ENCODE data around the gene WDPCP.
"Not testable (repeated sequence)": the region's sequence is repeated elsewhere in the genome, so short reads cannot be mapped to it uniquely, and the experiment has no call there.

WDPCP gene

GRCh38 chr2:63326473-63326872 is 261.8 kb downstream of the WDPCP start:
- no peak overlapping the region for H3K27ac ChIP-seq
- H3K9ac ChIP-seq (ENCODE audit: insufficient read length) = no peak overlapping the region
- no peaks in the 10 kb centered on the region for H3K9me3 ChIP-seq (ENCODE audit: low read depth, low read length)
- DNase-seq (ENCODE audit: low read depth, low spot score) = no peak
- H3K36me3 ChIP-seq (ENCODE audit: insufficient read depth, low read length) = no peaks in the 10 kb centered on the region
- TF ChIP-seq EZH2 (IDR thresholded peaks at IDR 0.05) (no peak), FOXP2 (optimal IDR thresholded peaks at IDR 0.05; ENCODE audit: control extremely low read depth, extremely low read length, insufficient read depth) (no peak), POLR2AphosphoS5 (IDR thresholded peaks at IDR 0.05; ENCODE audit: borderline replicate concordance, low read depth, low read length) (no peak)
- H3K4me3 ChIP-seq = no peak overlapping the region

- H3K4me3 ChIP-seq; H3K9ac ChIP-seq (ENCODE audit: insufficient read length); H3K27ac ChIP-seq; DNase-seq (ENCODE audit: low read depth, low spot score); H3K36me3 ChIP-seq (ENCODE audit: insufficient read depth, low read length); H3K9me3 ChIP-seq (ENCODE audit: low read depth, low read length): not testable (repeated sequence)
These were observed 264.6 kb downstream of the WDPCP start for GRCh38 chr2:63323662-63324061.

- not testable (repeated sequence) for H3K36me3 ChIP-seq (ENCODE audit: insufficient read depth, low read length); H3K4me3 ChIP-seq; H3K9ac ChIP-seq (ENCODE audit: insufficient read length); H3K27ac ChIP-seq; H3K9me3 ChIP-seq (ENCODE audit: low read depth, low read length); DNase-seq (ENCODE audit: low read depth, low spot score)
These were observed 266.3 kb downstream of the WDPCP start for GRCh38 chr2:63321973-63322372.

- Histone ChIP-seq H3K36me3 (ENCODE audit: insufficient read depth, low read length) (no peaks in the 10 kb centered on the region), H3K27ac (no peak overlapping the region), H3K9me3 (ENCODE audit: low read depth, low read length) (no peaks in the 10 kb centered on the region), H3K4me3 (no peak overlapping the region), H3K9ac (ENCODE audit: insufficient read length) (no peak overlapping the region)
- DNase-seq (ENCODE audit: low read depth, low spot score) = no peak
- TF ChIP-seq FOXP2 (optimal IDR thresholded peaks at IDR 0.05; ENCODE audit: control extremely low read depth, extremely low read length, insufficient read depth) (no peak), EZH2 (IDR thresholded peaks at IDR 0.05) (no peak)
These were observed 267.6 kb downstream of the WDPCP start for GRCh38 chr2:63320669-63321068.

GRCh38 chr2:63310614-63311013 is 277.7 kb downstream of the WDPCP start:
- Histone ChIP-seq H3K4me3 (no peak overlapping the region), H3K36me3 (ENCODE audit: insufficient read depth, low read length) (no peaks in the 10 kb centered on the region), H3K27ac (no peak overlapping the region), H3K9me3 (ENCODE audit: low read depth, low read length) (no peaks in the 10 kb centered on the region), H3K9ac (ENCODE audit: insufficient read length) (no peak overlapping the region)
- no peak for DNase-seq (ENCODE audit: low read depth, low spot score)
- TF ChIP-seq EZH2 (IDR thresholded peaks at IDR 0.05) (no peak), FOXP2 (optimal IDR thresholded peaks at IDR 0.05; ENCODE audit: control extremely low read depth, extremely low read length, insufficient read depth) (no peak), POLR2AphosphoS5 (IDR thresholded peaks at IDR 0.05; ENCODE audit: borderline replicate concordance, low read depth, low read length) (no peak)

GRCh38 chr2:63301481-63301880 is 286.8 kb downstream of the WDPCP start:
- no peak for DNase-seq (ENCODE audit: low read depth, low spot score)
- H3K4me3 ChIP-seq = no peak overlapping the region
- H3K27ac ChIP-seq = no peak overlapping the region
- H3K9ac ChIP-seq (ENCODE audit: insufficient read length) = no peak overlapping the region
- no peaks in the 10 kb centered on the region for H3K36me3 ChIP-seq (ENCODE audit: insufficient read depth, low read length)
- H3K9me3 ChIP-seq (ENCODE audit: low read depth, low read length) = peaks cover 8% of the 10 kb centered on the region; the same call in 1 of the 2 replicates
- TF ChIP-seq FOXP2 (optimal IDR thresholded peaks at IDR 0.05; ENCODE audit: control extremely low read depth, extremely low read length, insufficient read depth) (no peak), EZH2 (IDR thresholded peaks at IDR 0.05) (no peak), POLR2AphosphoS5 (IDR thresholded peaks at IDR 0.05; ENCODE audit: borderline replicate concordance, low read depth, low read length) (no peak)

- no peak overlapping the region for H3K27ac ChIP-seq
- no peak overlapping the region for H3K9ac ChIP-seq (ENCODE audit: insufficient read length)
- H3K9me3 ChIP-seq (ENCODE audit: low read depth, low read length) = peaks cover 8% of the 10 kb centered on the region; the same call in 1 of the 2 replicates
- no peak overlapping the region for H3K4me3 ChIP-seq
- H3K36me3 ChIP-seq (ENCODE audit: insufficient read depth, low read length) = no peaks in the 10 kb centered on the region
- no peak for DNase-seq (ENCODE audit: low read depth, low spot score)
- no peak for TF ChIP-seq EZH2 (IDR thresholded peaks at IDR 0.05)
- no peak for TF ChIP-seq POLR2AphosphoS5 (IDR thresholded peaks at IDR 0.05; ENCODE audit: borderline replicate concordance, low read depth, low read length)
- no peak for TF ChIP-seq FOXP2 (optimal IDR thresholded peaks at IDR 0.05; ENCODE audit: control extremely low read depth, extremely low read length, insufficient read depth)
These were observed 287.4 kb downstream of the WDPCP start for GRCh38 chr2:63300835-63301234.

GRCh38 chr2:63287956-63288355 is 300.3 kb downstream of the WDPCP start:
- H3K9ac ChIP-seq (ENCODE audit: insufficient read length) = no peak overlapping the region
- no peak overlapping the region for H3K4me3 ChIP-seq
- H3K9me3 ChIP-seq (ENCODE audit: low read depth, low read length) = no peaks in the 10 kb centered on the region
- H3K27ac ChIP-seq = no peak overlapping the region
- H3K36me3 ChIP-seq (ENCODE audit: insufficient read depth, low read length) = no peaks in the 10 kb centered on the region
- TF ChIP-seq EZH2 (IDR thresholded peaks at IDR 0.05) (no peak), FOXP2 (optimal IDR thresholded peaks at IDR 0.05; ENCODE audit: control extremely low read depth, extremely low read length, insufficient read depth) (no peak), POLR2AphosphoS5 (IDR thresholded peaks at IDR 0.05; ENCODE audit: borderline replicate concordance, low read depth, low read length) (no peak)
- no peak for DNase-seq (ENCODE audit: low read depth, low spot score)

- not testable (repeated sequence) for H3K27ac ChIP-seq; H3K4me3 ChIP-seq; H3K9me3 ChIP-seq (ENCODE audit: low read depth, low read length); H3K36me3 ChIP-seq (ENCODE audit: insufficient read depth, low read length); H3K9ac ChIP-seq (ENCODE audit: insufficient read length); DNase-seq (ENCODE audit: low read depth, low spot score)
These were observed 301.8 kb downstream of the WDPCP start for GRCh38 chr2:63286520-63286919.

- Histone ChIP-seq H3K9ac (ENCODE audit: insufficient read length) (no peak overlapping the region), H3K27ac (no peak overlapping the region), H3K4me3 (no peak overlapping the region), H3K36me3 (ENCODE audit: insufficient read depth, low read length) (no peaks in the 10 kb centered on the region), H3K9me3 (ENCODE audit: low read depth, low read length) (no peaks in the 10 kb centered on the region)
- TF ChIP-seq EZH2 (IDR thresholded peaks at IDR 0.05) = no peak
- TF ChIP-seq POLR2AphosphoS5 (IDR thresholded peaks at IDR 0.05; ENCODE audit: borderline replicate concordance, low read depth, low read length) = no peak
- TF ChIP-seq FOXP2 (optimal IDR thresholded peaks at IDR 0.05; ENCODE audit: control extremely low read depth, extremely low read length, insufficient read depth) = no peak
- no peak for DNase-seq (ENCODE audit: low read depth, low spot score)
These were observed 305.0 kb downstream of the WDPCP start for GRCh38 chr2:63283273-63283672.

Measured in SK-N-MC (cell line).